ENCODE data around the gene PITHD1.

DNA sequence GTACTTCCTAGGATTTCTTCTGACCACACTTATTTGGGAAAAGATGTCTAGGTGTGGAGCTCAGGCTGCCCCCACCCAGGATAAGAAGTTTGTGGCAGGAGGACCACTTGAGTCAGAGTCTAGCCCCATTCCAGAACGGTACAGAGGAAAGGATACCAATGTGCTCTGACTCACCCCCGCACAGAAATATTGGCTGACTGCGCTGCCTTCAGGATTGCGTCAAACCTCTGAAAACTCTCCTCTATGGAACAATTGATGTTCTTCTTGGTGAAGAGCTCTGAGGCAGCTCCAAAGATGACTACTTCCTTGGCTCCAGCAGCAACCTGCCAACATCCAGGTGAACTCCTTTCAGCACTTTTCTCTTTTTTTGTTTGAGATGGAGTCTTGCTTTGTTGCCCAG is 35.8 kb downstream of the PITHD1 start:
- TF ChIP-seq POLR2AphosphoS5 (IDR thresholded peaks at IDR 0.05; ENCODE audit: borderline replicate concordance, low read depth, low read length) (no peak), EZH2 (IDR thresholded peaks at IDR 0.05) (no peak)
